Endothelial cell of umbilical vein (primary cell): ENCODE results near the gene DESI1. TPM values are rescaled to one million over a fixed set of nuclear protein-coding genes. Genes with fewer than 3 reads are reported as not detected.

ENCODE experiments used
- BruUV-seq: library from RNA; stranded (reverse); fragments of 400-500 nt; replicated peaks from 2 replicates; lab custom pipeline; 2021; lab: Mats Ljungman, UMichigan
- CTCF ChIA-PET: fragments of 300-600, 350-600 bp; sonication (Branson Sonifier 250); formaldehyde crosslinking; loops from one replicate; lab custom pipeline; 2021; ENCODE audit warnings: antibody characterized with exemption, inconsistent platforms; lab: Charles Lee
- POLR2A ChIA-PET: fragments of 300-600, 350-600 bp; sonication (Branson Sonifier 250); formaldehyde crosslinking; loops from one replicate; lab custom pipeline; 2021; ENCODE audit warnings: antibody characterized with exemption, inconsistent platforms; lab: Charles Lee
- DNase-seq: peaks from one replicate; pipeline ENCODE4 v3.0.0-alpha.2; 2011; ENCODE audit warnings: low read depth, low spot score
- FAIRE-seq: peaks from 2 replicates; lab custom pipeline; 2011; peaks lifted over from hg19 to GRCh38; lab: Jason Lieb, UNC
- H2AFZ ChIP-seq: 2 replicates; pipeline ENCODE4 v1.6.0; 2012; ENCODE audit warnings: low read depth, low read length, control low read depth, inconsistent platforms
- H3K27ac ChIP-seq: 2 replicates; pipeline ENCODE4 v1.5.1; 2011; ENCODE audit warnings: low read depth, mild to moderate bottlenecking, control low read depth, low read length, moderate library complexity; ENCODE audit not compliant: insufficient read depth
- H3K27me3 ChIP-seq, 2 experiments: 2 replicates each; pipeline versions ENCODE4 v1.6.0 to v1.6.1; 2011; ENCODE audit warnings: low read length in 2 of 2, mixed read lengths in 1 of 2; ENCODE audit not compliant: control insufficient read depth in 2 of 2, insufficient read depth in 2 of 2
- H3K36me3 ChIP-seq, 2 experiments: 2 replicates in 1 of 2; 3 replicates in 1 of 2; pipeline ENCODE4 v1.5.1; 2011; ENCODE audit warnings: low read length in 2 of 2, mild to moderate bottlenecking in 1 of 2, moderate library complexity in 1 of 2; ENCODE audit not compliant: control insufficient read depth in 2 of 2, insufficient read depth in 2 of 2; ENCODE audit errors: extremely low read depth in 1 of 2
- H3K4me1 ChIP-seq: 3 replicates; pipeline ENCODE4 v1.5.1; 2011; ENCODE audit warnings: mild to moderate bottlenecking, low read length; ENCODE audit not compliant: control insufficient read depth, insufficient read depth; ENCODE audit errors: extremely low read depth
- H3K4me2 ChIP-seq: 2 replicates; pipeline ENCODE4 v1.6.1; 2011; ENCODE audit warnings: low read length, control low read depth, mixed read lengths; ENCODE audit not compliant: insufficient read depth
- H3K4me3 ChIP-seq, 3 experiments: fragments of 200-600 bp in 1 of 3; sonication (generic), shearing (Covaris generic) in 1 of 3; replicated peaks in 1 of 3; 2 replicates each; pipeline ENCODE4 v1.5.1; 2011 to 2016; ENCODE audit warnings: control low read depth in 3 of 3, low read length in 3 of 3, mild to moderate bottlenecking in 2 of 3, inconsistent platforms in 1 of 3, low read depth in 1 of 3, moderate library complexity in 1 of 3; ENCODE audit not compliant: insufficient read depth in 1 of 3
- H3K79me2 ChIP-seq: 2 replicates; pipeline ENCODE4 v1.6.0; 2012; ENCODE audit warnings: low read length, inconsistent platforms; ENCODE audit not compliant: control insufficient read depth, insufficient read depth
- H3K9ac ChIP-seq: replicated peaks from 2 replicates; pipeline ENCODE3; 2011; ENCODE audit warnings: low read length, control low read depth; ENCODE audit not compliant: insufficient read depth; ENCODE audit errors: extremely low read depth
- H3K9me1 ChIP-seq: replicated peaks from 3 replicates; pipeline ENCODE4 v1.6.0; 2011; ENCODE audit warnings: mild to moderate bottlenecking, low read length; ENCODE audit not compliant: control insufficient read depth, insufficient read depth; ENCODE audit errors: extremely low read depth
- H3K9me3 ChIP-seq: replicated peaks from 2 replicates; pipeline ENCODE4 v1.5.1; 2012; ENCODE audit warnings: low read length, inconsistent platforms; ENCODE audit not compliant: control insufficient read depth, insufficient read depth
- H4K20me1 ChIP-seq: replicated peaks from 2 replicates; pipeline ENCODE3; 2011; ENCODE audit warnings: mild to moderate bottlenecking, low read length; ENCODE audit not compliant: control insufficient read depth, insufficient read depth; ENCODE audit errors: extremely low read depth
- CTCF ChIP-seq, 2 donors: IDR thresholded peaks; 1 replicate in 1 of 2; 2 replicates in 1 of 2; pipeline ENCODE4 v1.5.1; 2011; ENCODE audit warnings: low read length in 2 of 2, mild to moderate bottlenecking in 2 of 2, moderate library complexity in 2 of 2, control low read depth in 1 of 2, inconsistent platforms in 1 of 2, low read depth in 1 of 2; ENCODE audit not compliant: insufficient read depth in 1 of 2; ENCODE audit errors: extremely low read depth in 1 of 2
- FOS ChIP-seq: IDR thresholded peaks from 2 replicates; pipeline ENCODE4 v1.6.1; 2011; ENCODE audit warnings: mild to moderate bottlenecking, low read length, moderate library complexity, borderline replicate concordance; ENCODE audit not compliant: insufficient read depth
- GATA2 ChIP-seq: IDR thresholded peaks from 2 replicates; pipeline ENCODE4 v1.7.0; 2011; ENCODE audit warnings: low read depth, mild to moderate bottlenecking, moderate library complexity, mixed read lengths, low read length; ENCODE audit not compliant: insufficient read length, insufficient read depth
- JUN ChIP-seq: IDR thresholded peaks from 2 replicates; pipeline ENCODE4 v1.6.1; 2011; ENCODE audit warnings: borderline replicate concordance, low read depth; ENCODE audit not compliant: insufficient read length, insufficient read depth
- MAX ChIP-seq: IDR thresholded peaks from 2 replicates; pipeline ENCODE4 v1.6.1; 2011; ENCODE audit not compliant: insufficient read depth, insufficient read length
- POLR2A ChIP-seq: IDR thresholded peaks from 2 replicates; pipeline ENCODE4 v1.6.1; 2012; ENCODE audit warnings: low read depth, mild to moderate bottlenecking, control low read depth, low read length
- POLR2AphosphoS5 ChIP-seq: IDR thresholded peaks from 2 replicates; pipeline ENCODE4 v1.6.1; 2012; ENCODE audit warnings: low read depth, mild to moderate bottlenecking, control low read depth, low read length, moderate library complexity; ENCODE audit not compliant: insufficient read depth
- dilution Hi-C: fragments of 300-500 bp; cut with MboI; formaldehyde crosslinking; loops from one replicate; pipeline ENCODE4 v1.15.0; 2019; ENCODE audit warnings: low sequenced_read_pairs; ENCODE audit not compliant: extremely low pct_ligation_motif_present
- intact Hi-C: fragments of 100-400 bp; cut with micrococcal nuclease; formaldehyde crosslinking; loops from one replicate; pipeline ENCODE4 v1.10.0; 2022
- polyA plus RNA-seq, 4 experiments: library from polyadenylated mRNA; depleted of rRNA in 3 of 4; stranded (reverse) in 3 of 4; unstranded in 1 of 4; fragments of >200 nt; gene quantifications; 2 replicates each; pipeline versions ENCODE4 v1.2.1 to v1.2.3, GENCODE V29; 2011 to 2012; ENCODE audit warnings: missing spikeins in 1 of 4
- total RNA-seq: library from RNA; stranded (reverse); gene quantifications from 2 replicates; pipeline ENCODE4 v1.2.3, GENCODE V29; 2021

DESI1 gene
- total and polyA plus RNA-seq, 2 donors (not counting 3 experiments of a cell fraction or from before 2014, with no cell fraction given), result 36.8 to 59.1 TPM

GRCh38 chr22:41597635-41597953 lies 23.2 kb downstream of the DESI1 start:
- Histone ChIP-seq H2AFZ (no peak overlapping the region), H3K9me1 (no peaks in the 10 kb centered on the region), H3K9me3 (no peaks in the 10 kb centered on the region), H4K20me1 (no peaks in the 10 kb centered on the region), H3K79me2 (no peaks in the 10 kb centered on the region), H3K4me1 (peaks cover 15% of the 10 kb centered on the region), H3K4me2 (no peak overlapping the region), H3K4me3 (no peak overlapping the region), H3K9ac (no peak overlapping the region), H3K36me3 (peaks cover 3 to 13% of the 10 kb centered on the region in 2 experiments), H3K27me3 (no peaks in the 10 kb centered on the region), H3K27ac (no peak overlapping the region)
- intact Hi-C loops (loop anchor here (1.0 kb wide), 2 partner anchors 53 to 193 kb away; partner anchors contain the start of gene POLR3H), dilution Hi-C loops (no loop called here)
- no peak for FAIRE-seq
- BruUV-seq, result no TSS peak
- CTCF ChIA-PET, result interaction anchor here (0.5 to 3.1 kb wide), 12 partner anchors 9 to 779 kb away, joined by 3 to 61 read pairs (median 5); partner anchors contain the start of gene POLR3H
- DNase-seq, result no peak
- TF ChIP-seq POLR2A, result no peak
- no peak for TF ChIP-seq CTCF (IDR thresholded peaks at IDR 0.05; ENCODE audit: extremely low read depth in 1 of 2, insufficient read depth in 1 of 2, low read depth in 1 of 2, low read length in 2 of 2)
- no peak for TF ChIP-seq GATA2
- TF ChIP-seq MAX, result no peak
- no peak for TF ChIP-seq FOS
- no peak for TF ChIP-seq JUN
- no peak for TF ChIP-seq POLR2AphosphoS5
- POLR2A ChIA-PET, result interaction anchor here (1.3 to 1.4 kb wide), 2 partner anchors 8 to 54 kb away, joined by 5 to 8 read pairs; partner anchors contain the start of gene PMM1
